GM18907 (cell line): ENCODE measurements around the gene RAD51B.

Experiments used
- ATAC-seq: cut with Tn5 transposase; IDR thresholded peaks from one replicate; pipeline ENCODE4 v1.9.1; 2021; ENCODE audit warnings: mild to moderate bottlenecking, moderate library complexity; ENCODE audit not compliant: unreplicated experiment

Gene RAD51B

GRCh38 chr14:68666236-68666635 is 846.7 kb downstream of the RAD51B start:
- no peak for ATAC-seq

- no peak for ATAC-seq
Measured at GRCh38 chr14:68666899-68667298, 847.3 kb downstream of the RAD51B start.

GRCh38 chr14:68667313-68667791 is 847.8 kb downstream of the RAD51B start:
- no peak for ATAC-seq

GRCh38 chr14:68668028-68668427 is 848.4 kb downstream of the RAD51B start:
- ATAC-seq, result no peak

GRCh38 chr14:68668531-68668930 is 849.0 kb downstream of the RAD51B start:
- no peak for ATAC-seq

GRCh38 chr14:68669111-68669511 is 849.5 kb downstream of the RAD51B start:
- ATAC-seq, result no peak

- no peak for ATAC-seq
Measured at GRCh38 chr14:68669603-68670358, 850.2 kb downstream of the RAD51B start.

GRCh38 chr14:68670359-68670715 is 850.8 kb downstream of the RAD51B start:
- ATAC-seq, result no peak

GRCh38 chr14:68671909-68672308 is 852.3 kb downstream of the RAD51B start:
- ATAC-seq, result no peak

GRCh38 chr14:68672609-68673285 is 853.2 kb downstream of the RAD51B start:
- no peak for ATAC-seq

GRCh38 chr14:68673464-68673863 is 853.9 kb downstream of the RAD51B start:
- no peak for ATAC-seq

- no peak for ATAC-seq
Measured at GRCh38 chr14:68674538-68675232, 855.1 kb downstream of the RAD51B start.

GRCh38 chr14:68675233-68675577 is 855.6 kb downstream of the RAD51B start:
- ATAC-seq, result no peak

- ATAC-seq, result no peak
Measured at GRCh38 chr14:68676511-68676943, 856.9 kb downstream of the RAD51B start.

GRCh38 chr14:68677476-68677875 is 857.9 kb downstream of the RAD51B start:
- no peak for ATAC-seq

GRCh38 chr14:68677901-68678300 is 858.3 kb downstream of the RAD51B start:
- ATAC-seq, result no peak

GRCh38 chr14:68678471-68678870 is 858.9 kb downstream of the RAD51B start:
- no peak for ATAC-seq

- no peak for ATAC-seq
Measured at GRCh38 chr14:68679301-68679700, 859.7 kb downstream of the RAD51B start.

- no peak for ATAC-seq
Measured at GRCh38 chr14:68679746-68680467, 860.3 kb downstream of the RAD51B start.

GRCh38 chr14:68680541-68681051 is 861.0 kb downstream of the RAD51B start:
- no peak for ATAC-seq
